ENCODE measurements around the gene SIAE.
A peak's percentile ranks its signal among the peaks of the same experiment; 100 is the strongest.

SIAE gene

GRCh38 chr11:124661553-124661952, 12.0 kb downstream of the SIAE start:
- DNase-seq, result no peak

GRCh38 chr11:124658986-124659385, 14.6 kb downstream of the SIAE start:
- no peak for DNase-seq

- no peak for DNase-seq
Measured at GRCh38 chr11:124658501-124658900, 15.0 kb downstream of the SIAE start.

GRCh38 chr11:124657904-124658303, 15.6 kb downstream of the SIAE start:
- no peak for DNase-seq

- DNase-seq, result no peak
Measured at GRCh38 chr11:124656774-124657630, 16.5 kb downstream of the SIAE start.

- DNase-seq, result no peak
Measured at GRCh38 chr11:124648610-124649009, 24.9 kb downstream of the SIAE start.

GRCh38 chr11:124646148-124646547, 27.4 kb downstream of the SIAE start:
- DNase-seq, result no peak

GRCh38 chr11:124644426-124645280, 28.9 kb downstream of the SIAE start:
- peak; percentile 80 for DNase-seq

GRCh38 chr11:124643605-124644425, 29.7 kb downstream of the SIAE start:
- peak; percentile 50 for DNase-seq

- DNase-seq, result no peak
Measured at GRCh38 chr11:124643042-124643604, 30.4 kb downstream of the SIAE start.

- no peak for DNase-seq
Measured at GRCh38 chr11:124642628-124643027, 30.9 kb downstream of the SIAE start.

- no peak for DNase-seq
Measured at GRCh38 chr11:124640666-124641065, 32.9 kb downstream of the SIAE start.

GRCh38 chr11:124639186-124639585, 34.4 kb downstream of the SIAE start:
- DNase-seq, result no peak

- DNase-seq, result no peak
Measured at GRCh38 chr11:124638500-124638899, 35.0 kb downstream of the SIAE start.

GRCh38 chr11:124635932-124636331, 37.6 kb downstream of the SIAE start:
- DNase-seq, result no peak

- DNase-seq, result no peak
Measured at GRCh38 chr11:124633355-124633754, 40.2 kb downstream of the SIAE start.

GRCh38 chr11:124629961-124630360, 43.6 kb downstream of the SIAE start:
- DNase-seq, result no peak

GRCh38 chr11:124627546-124627945, 46.0 kb downstream of the SIAE start:
- no peak for DNase-seq

- no peak for DNase-seq
Measured at GRCh38 chr11:124625504-124626168, 47.9 kb downstream of the SIAE start.

GRCh38 chr11:124623861-124624525, 49.5 kb downstream of the SIAE start:
- DNase-seq, result no peak

All from kidney glomerular epithelial cell (primary cell).